Activated T-helper 2 cell treated with anti-CD3 and anti-CD28 coated beads, Interferon-gamma antibody, Interleukin-2, Interleukin-4, amounts not matched to agents 10 μg/mL and 5 μg/mL and 100 μg/mL, durations not matched to agents 14 hours and 24 hours and 36 hours (primary cell): ENCODE data around the gene PPM1E. TPM values are rescaled to one million over a fixed set of nuclear protein-coding genes. Genes with fewer than 3 reads are reported as not detected.
"Not testable (repeated sequence)": the region's sequence is repeated elsewhere in the genome, so short reads cannot be mapped to it uniquely, and the experiment has no call there.

Source experiments
- DNase-seq: peaks from one replicate; pipeline ENCODE4 v3.0.0; 2021; ENCODE audit warnings: low spot score
- H3K27ac Mint-ChIP-seq: one replicate; pipeline ENCODE4 v1.8.0; 2021; ENCODE audit warnings: mixed read lengths
- H3K27me3 Mint-ChIP-seq: one replicate; pipeline ENCODE4 v1.8.0; 2021; ENCODE audit warnings: low read depth, mixed read lengths
- H3K36me3 Mint-ChIP-seq: one replicate; pipeline ENCODE4 v1.8.0; 2021; ENCODE audit warnings: low read depth, mixed read lengths
- H3K4me1 Mint-ChIP-seq: one replicate; pipeline ENCODE4 v1.8.0; 2021; ENCODE audit warnings: low read depth, mixed read lengths
- H3K4me3 Mint-ChIP-seq: one replicate; pipeline ENCODE4 v1.8.0; 2021; ENCODE audit warnings: low read depth, mild to moderate bottlenecking, moderate library complexity, mixed read lengths
- H3K9me3 Mint-ChIP-seq: one replicate; pipeline ENCODE4 v1.8.0; 2021; ENCODE audit warnings: mixed read lengths
- intact Hi-C: fragments of 100-400 bp; cut with micrococcal nuclease; formaldehyde crosslinking; loops from one replicate; pipeline ENCODE4 v1.15.1; 2023
- total RNA-seq: library from RNA; stranded (reverse); gene quantifications from 2 replicates; pipeline ENCODE4 v1.2.3, GENCODE V29; 2022

The PPM1E gene
- total RNA-seq, 1 donor from 2014 or later: not detected

- Mint-ChIP-seq H3K36me3 (peaks cover 4% of the 10 kb centered on the region), H3K9me3 (no peaks in the 10 kb centered on the region), H3K4me3 (peak overlapping the region; percentile 62), H3K27me3 (peaks cover 63% of the 10 kb centered on the region), H3K27ac (no peak overlapping the region), H3K4me1 (peaks cover 9% of the 10 kb centered on the region)
- intact Hi-C loops: no loop called here
- DNase-seq: no peak
Observed at GRCh38 chr17:58755269-58755576, 431 bp upstream of the PPM1E start.

GRCh38 chr17:58756246-58757161 lies 850 bp downstream of the PPM1E start:
- Mint-ChIP-seq H3K36me3 (peaks cover 4% of the 10 kb centered on the region), H3K4me3 (peak overlapping the region; percentile 91)
- intact Hi-C loops: no loop called here

DNA sequence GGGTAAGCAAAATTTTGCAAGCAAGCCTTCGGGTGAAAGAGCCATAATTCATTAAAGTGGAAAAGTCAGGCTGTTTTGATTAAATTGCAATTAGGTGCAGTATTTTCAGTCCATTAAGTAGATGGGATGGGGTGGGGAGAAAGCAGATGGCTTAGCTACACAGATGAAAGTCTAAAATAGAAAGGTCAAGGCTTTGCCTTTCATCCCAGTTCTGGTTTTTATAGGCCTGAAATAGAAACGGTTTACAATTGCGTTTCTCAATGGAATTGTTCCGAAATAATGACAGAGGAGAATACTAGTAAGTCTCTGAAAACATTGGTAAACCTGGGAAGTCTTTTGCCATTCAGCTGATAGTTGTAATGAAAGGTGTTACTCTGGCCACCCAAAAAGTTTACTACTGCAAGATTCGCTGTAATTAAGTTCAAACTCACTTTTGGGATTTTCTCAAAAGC lies 1.5 kb downstream of the PPM1E start:
- no peaks in the 10 kb centered on the region for H3K9me3 Mint-ChIP-seq
- H3K27ac Mint-ChIP-seq: no peak overlapping the region
- no peak for DNase-seq
- H3K36me3 Mint-ChIP-seq: peaks cover 4% of the 10 kb centered on the region
- peaks cover 9% of the 10 kb centered on the region for H3K4me1 Mint-ChIP-seq
- intact Hi-C loops: no loop called here
- H3K27me3 Mint-ChIP-seq: peaks cover 67% of the 10 kb centered on the region
- H3K4me3 Mint-ChIP-seq: peak overlapping the region; percentile 91

More at GRCh38 chr17:58756246-58757161, 850 bp downstream of the PPM1E start:
- no peaks in the 10 kb centered on the region for H3K9me3 Mint-ChIP-seq
- H3K4me1 Mint-ChIP-seq: peaks cover 9% of the 10 kb centered on the region
- H3K27me3 Mint-ChIP-seq: peaks cover 68% of the 10 kb centered on the region
- no peak overlapping the region for H3K27ac Mint-ChIP-seq
- no peak for DNase-seq

DNA sequence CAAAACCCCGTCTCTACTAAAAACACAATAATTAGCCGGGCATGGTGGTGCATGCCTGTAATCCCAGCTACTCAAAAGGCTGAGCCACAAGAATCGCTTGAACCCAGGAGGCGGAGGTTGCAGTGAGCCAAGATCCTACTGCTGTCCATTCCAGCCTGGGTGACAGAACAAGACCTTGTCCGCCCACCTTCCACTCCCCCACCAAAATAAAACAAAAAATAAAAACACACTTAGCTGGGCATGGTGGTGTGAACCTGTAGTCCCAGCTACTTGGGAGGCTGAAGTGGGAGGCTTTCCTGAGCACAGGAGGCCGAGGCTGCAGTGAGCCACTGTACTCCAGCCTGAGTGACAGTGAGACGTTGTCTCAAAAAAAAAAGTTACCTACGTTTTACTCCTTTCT lies 3.2 kb downstream of the PPM1E start:
- no peak overlapping the region for H3K27ac Mint-ChIP-seq
- H3K4me3 Mint-ChIP-seq: no peak overlapping the region
- peaks cover 58% of the 10 kb centered on the region for H3K27me3 Mint-ChIP-seq
- DNase-seq: no peak
- H3K36me3 Mint-ChIP-seq: peaks cover 4% of the 10 kb centered on the region
- no peaks in the 10 kb centered on the region for H3K9me3 Mint-ChIP-seq
- H3K4me1 Mint-ChIP-seq: peaks cover 9% of the 10 kb centered on the region
- intact Hi-C loops: no loop called here

DNA sequence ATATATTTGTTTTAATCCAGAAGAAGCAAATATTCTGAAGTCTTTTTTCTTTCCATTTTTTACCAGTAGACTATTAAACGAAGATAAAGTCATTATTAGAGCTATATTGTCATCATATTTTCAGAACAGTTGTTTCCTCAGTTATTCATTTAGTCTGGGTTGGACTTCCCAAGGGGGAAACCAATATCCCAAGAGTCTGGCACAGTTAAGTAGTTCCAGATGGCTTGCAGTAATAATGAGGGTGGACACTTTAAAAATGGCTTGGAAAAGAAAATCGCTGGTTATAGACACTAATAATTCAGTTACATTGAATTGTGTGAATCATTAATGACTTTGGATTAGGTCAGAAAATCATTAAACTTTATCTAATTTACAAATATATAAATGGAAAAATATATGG lies 3.9 kb downstream of the PPM1E start:
- no peak for DNase-seq
- no peak overlapping the region for H3K4me3 Mint-ChIP-seq
- peaks cover 9% of the 10 kb centered on the region for H3K4me1 Mint-ChIP-seq
- H3K36me3 Mint-ChIP-seq: peaks cover 4% of the 10 kb centered on the region
- no peaks in the 10 kb centered on the region for H3K9me3 Mint-ChIP-seq
- no peak overlapping the region for H3K27ac Mint-ChIP-seq
- H3K27me3 Mint-ChIP-seq: peaks cover 57% of the 10 kb centered on the region
- intact Hi-C loops: no loop called here

DNA sequence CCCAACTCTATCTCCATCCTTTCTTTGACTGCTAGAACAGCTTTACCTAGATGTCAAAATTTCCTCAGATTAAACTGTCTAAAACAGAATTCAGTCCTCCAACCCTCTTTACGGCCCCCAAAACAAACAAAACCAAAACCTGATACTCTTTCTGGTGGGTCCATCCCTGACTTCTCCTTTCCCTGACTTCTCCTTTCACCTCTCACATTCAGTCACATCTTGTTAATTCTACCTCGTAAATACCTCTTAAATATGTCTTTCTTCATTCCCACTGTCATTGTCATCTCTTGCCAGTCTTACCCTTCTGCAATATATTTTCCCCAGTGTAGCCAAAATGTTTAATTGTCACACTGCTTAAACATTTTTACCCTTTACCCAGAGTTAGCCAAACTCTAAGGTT lies 4.6 kb downstream of the PPM1E start:
- intact Hi-C loops: no loop called here
- peaks cover 6% of the 10 kb centered on the region for H3K4me1 Mint-ChIP-seq
- no peaks in the 10 kb centered on the region for H3K9me3 Mint-ChIP-seq
- H3K36me3 Mint-ChIP-seq: peaks cover 4% of the 10 kb centered on the region
- H3K27ac Mint-ChIP-seq: no peak overlapping the region
- DNase-seq: no peak
- no peak overlapping the region for H3K4me3 Mint-ChIP-seq
- peaks cover 54% of the 10 kb centered on the region for H3K27me3 Mint-ChIP-seq

DNA sequence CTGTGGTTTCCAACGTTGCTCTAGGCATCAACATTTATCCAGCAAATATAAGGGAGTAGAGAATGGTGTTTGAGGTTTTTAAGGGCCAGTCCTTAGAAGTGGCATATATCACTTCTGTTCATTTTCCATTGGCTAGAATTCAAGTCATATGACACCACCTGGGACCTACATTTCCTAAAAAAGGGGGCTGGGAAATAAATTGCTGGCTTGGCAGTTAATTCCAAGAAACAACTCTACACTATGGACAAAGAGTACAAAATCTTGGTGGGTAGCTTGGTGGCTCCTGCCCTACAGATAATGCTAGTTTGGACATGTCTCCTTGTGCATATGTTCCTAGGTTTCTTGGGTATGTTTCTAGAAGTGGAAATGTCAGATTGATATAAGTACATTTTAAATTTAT lies 7.6 kb downstream of the PPM1E start:
- Mint-ChIP-seq H3K27ac (no peak overlapping the region), H3K27me3 (peaks cover 35% of the 10 kb centered on the region), H3K4me1 (no peaks in the 10 kb centered on the region), H3K4me3 (no peak overlapping the region), H3K36me3 (no peaks in the 10 kb centered on the region), H3K9me3 (no peaks in the 10 kb centered on the region)
- DNase-seq: no peak
- intact Hi-C loops: no loop called here

DNA sequence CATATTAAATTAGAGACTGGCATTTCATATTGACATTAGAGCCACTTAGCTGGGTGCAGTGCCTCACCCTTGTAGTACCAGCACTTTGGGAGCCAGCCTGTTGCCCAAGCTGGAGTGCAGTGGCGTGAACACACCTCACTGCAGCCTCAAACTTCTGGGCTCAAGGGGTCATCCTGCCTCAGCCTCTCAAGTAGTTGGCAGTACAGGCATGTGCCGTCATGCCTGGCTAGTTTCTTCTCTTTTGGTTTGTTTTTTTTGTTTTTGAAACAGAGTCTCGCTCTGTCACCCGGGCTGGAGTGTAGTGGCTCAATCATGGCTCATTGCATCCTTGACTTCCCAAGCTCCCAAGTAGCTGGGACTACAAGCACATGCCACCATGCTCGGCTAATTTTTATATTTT lies 8.7 kb downstream of the PPM1E start:
- H3K9me3 Mint-ChIP-seq: no peaks in the 10 kb centered on the region

DNA sequence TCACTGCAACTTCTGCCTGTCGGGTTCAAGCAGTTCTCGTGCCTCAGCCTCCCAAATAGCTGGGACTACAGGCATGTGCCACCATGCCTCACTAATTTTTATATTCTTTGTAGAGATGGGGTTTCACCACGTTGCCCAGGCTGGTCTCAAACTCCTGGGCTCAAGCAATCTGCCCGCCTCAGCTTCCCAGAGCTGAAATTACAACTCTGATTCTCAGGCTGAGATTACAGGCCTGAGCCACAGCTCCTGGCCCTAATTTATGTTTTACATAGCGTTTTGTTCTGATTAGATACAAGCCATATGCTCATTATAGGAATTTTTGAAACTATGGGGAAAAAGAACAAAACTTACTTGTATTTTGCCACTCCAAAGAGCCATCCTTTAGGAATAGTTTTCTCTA lies 22.8 kb downstream of the PPM1E start:
- H3K36me3 Mint-ChIP-seq, DNase-seq, intact Hi-C loops, H3K4me3 Mint-ChIP-seq, H3K9me3 Mint-ChIP-seq, H3K4me1 Mint-ChIP-seq, H3K27ac Mint-ChIP-seq: not testable (repeated sequence)
- H3K27me3 Mint-ChIP-seq: peaks cover 11% of the 10 kb centered on the region

More for the DNA sequence above, 8.7 kb downstream of the PPM1E start:
- peaks cover 27% of the 10 kb centered on the region for H3K27me3 Mint-ChIP-seq
- no peaks in the 10 kb centered on the region for H3K36me3 Mint-ChIP-seq
- no peak for DNase-seq
- no peak overlapping the region for H3K4me3 Mint-ChIP-seq
- H3K27ac Mint-ChIP-seq: no peak overlapping the region
- intact Hi-C loops: no loop called here
- no peaks in the 10 kb centered on the region for H3K4me1 Mint-ChIP-seq

DNA sequence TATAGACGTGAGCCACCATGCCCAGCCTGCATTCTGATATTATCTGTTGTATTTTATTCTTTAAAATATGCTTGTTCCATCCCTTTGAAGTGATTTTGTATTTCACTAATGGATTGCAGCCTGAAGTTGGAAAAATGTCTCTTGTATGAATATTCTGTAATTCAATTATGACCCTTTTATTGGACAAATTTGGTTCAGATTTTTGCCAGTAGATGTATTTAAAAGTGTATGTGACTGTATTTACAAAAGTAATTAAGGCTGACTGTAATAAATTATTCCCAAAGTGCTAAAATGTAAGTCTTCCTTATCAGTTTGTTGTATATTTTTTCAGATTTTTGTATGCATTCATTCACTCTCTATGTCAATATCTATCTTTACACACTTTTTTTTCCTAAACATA lies 23.8 kb downstream of the PPM1E start:
- Mint-ChIP-seq H3K36me3 (no peaks in the 10 kb centered on the region), H3K27ac (no peak overlapping the region), H3K4me1 (no peaks in the 10 kb centered on the region), H3K4me3 (no peak overlapping the region), H3K9me3 (no peaks in the 10 kb centered on the region), H3K27me3 (peaks cover 7% of the 10 kb centered on the region)
- DNase-seq: no peak
- intact Hi-C loops: no loop called here

DNA sequence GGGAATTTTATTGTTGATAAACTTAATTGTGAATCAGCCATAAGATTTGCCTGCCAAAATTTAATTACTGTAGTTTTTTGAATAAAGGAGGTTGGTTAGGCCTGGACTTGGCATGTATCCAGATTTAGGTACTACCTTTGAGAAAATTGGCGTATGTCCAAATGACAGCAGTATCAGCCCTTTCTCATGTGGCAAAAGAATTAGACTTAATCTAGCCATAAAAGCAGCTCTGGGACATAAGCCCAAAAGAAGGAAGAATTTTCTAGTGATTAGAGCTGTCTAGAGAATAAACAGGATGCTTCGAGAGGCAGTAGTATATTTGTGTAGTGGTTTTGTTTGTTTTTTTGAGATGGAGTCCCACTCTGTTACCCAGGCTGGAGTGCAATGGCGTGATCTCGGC lies 27.7 kb downstream of the PPM1E start:
- no peaks in the 10 kb centered on the region for H3K4me1 Mint-ChIP-seq
- no peak overlapping the region for H3K27ac Mint-ChIP-seq
- intact Hi-C loops: no loop called here
- H3K36me3 Mint-ChIP-seq: no peaks in the 10 kb centered on the region
- H3K27me3 Mint-ChIP-seq: peaks cover 5% of the 10 kb centered on the region
- H3K9me3 Mint-ChIP-seq: no peaks in the 10 kb centered on the region
- H3K4me3 Mint-ChIP-seq: no peak overlapping the region
- DNase-seq: no peak

DNA sequence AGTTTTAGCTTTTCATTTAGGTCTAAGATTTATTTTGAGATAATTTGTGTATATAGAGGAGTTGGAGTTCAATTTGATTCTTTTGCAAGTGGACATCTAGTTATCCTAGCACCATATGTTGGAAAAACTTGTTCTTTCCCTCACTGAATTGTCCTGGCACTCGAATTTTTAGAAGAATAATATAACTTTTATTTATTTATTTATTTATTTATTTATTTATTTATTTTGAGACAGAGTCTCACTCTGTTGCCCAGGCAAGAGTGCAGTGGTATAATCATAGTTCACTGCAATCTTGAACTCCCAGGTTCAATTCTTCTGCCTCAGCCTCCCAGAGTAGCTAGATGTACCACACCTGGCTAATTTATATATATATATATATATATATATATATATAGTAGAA lies 29.4 kb downstream of the PPM1E start:
- no peak overlapping the region for H3K4me3 Mint-ChIP-seq
- no peak for DNase-seq
- no peaks in the 10 kb centered on the region for H3K36me3 Mint-ChIP-seq
- intact Hi-C loops: no loop called here
- H3K4me1 Mint-ChIP-seq: no peaks in the 10 kb centered on the region
- no peaks in the 10 kb centered on the region for H3K9me3 Mint-ChIP-seq
- peaks cover 6% of the 10 kb centered on the region for H3K27me3 Mint-ChIP-seq
- no peak overlapping the region for H3K27ac Mint-ChIP-seq

GRCh38 chr17:58786586-58787295 lies 31.1 kb downstream of the PPM1E start:
- Mint-ChIP-seq H3K4me1 (no peaks in the 10 kb centered on the region), H3K27ac (no peak overlapping the region), H3K27me3 (peaks cover 10% of the 10 kb centered on the region), H3K9me3 (no peaks in the 10 kb centered on the region), H3K36me3 (no peaks in the 10 kb centered on the region), H3K4me3 (no peak overlapping the region)
- intact Hi-C loops: no loop called here
- DNase-seq: no peak
